ENCODE data around the gene TTC19.
"Not testable (repeated sequence)": the region's sequence is repeated elsewhere in the genome, so short reads cannot be mapped to it uniquely, and the experiment has no call there.

Gene TTC19

DNA sequence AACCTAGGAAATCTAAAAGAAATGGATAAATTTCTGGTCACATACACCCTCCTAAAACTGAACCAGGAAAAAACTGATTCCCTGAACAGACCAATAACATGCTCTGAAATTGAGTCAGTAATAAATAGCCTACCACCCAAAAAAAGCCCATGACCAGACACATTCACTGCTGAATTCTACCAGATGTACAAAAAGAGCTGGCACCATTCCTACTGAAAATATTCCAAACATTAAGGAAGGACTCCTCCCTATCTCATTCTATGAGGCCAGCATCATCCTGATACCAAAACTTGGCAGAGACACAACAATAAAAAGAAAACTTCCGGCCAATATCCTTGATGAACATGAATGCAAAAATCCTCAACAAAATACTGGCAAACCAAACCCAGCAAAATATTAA, 52.9 kb downstream of the TTC19 start:
- H3K27ac ChIP-seq (ENCODE audit: low read depth, low read length), result no peak overlapping the region

DNA sequence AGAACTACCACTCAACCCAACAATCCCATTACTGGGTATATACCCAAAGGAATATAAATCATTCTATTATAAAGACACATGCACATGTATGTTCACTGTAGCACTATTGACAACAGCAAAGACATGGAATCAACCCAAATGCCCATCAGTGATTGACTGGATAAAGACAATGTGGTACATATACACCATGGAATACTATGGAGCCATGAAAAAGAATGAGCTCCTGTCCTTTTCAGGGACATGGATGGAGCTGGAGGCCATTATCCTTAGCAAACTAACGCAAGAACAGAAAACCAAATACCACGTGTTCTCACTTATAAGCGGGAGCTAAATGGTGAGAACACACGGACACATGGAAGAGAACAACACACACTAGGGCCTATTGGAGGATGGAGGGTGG, 55.5 kb downstream of the TTC19 start:
- peaks cover 24 to 89% of the 10 kb centered on the region in 2 donors for H3K36me3 ChIP-seq (ENCODE audit: control insufficient read depth in 1 of 2, insufficient read depth in 2 of 2, low read length in 2 of 2)
- H3K4me3 ChIP-seq (ENCODE audit: low read depth in 1 of 2, low read length in 2 of 2); H3K27ac ChIP-seq (ENCODE audit: low read depth, low read length); H3K9ac ChIP-seq (ENCODE audit: low read depth in 1 of 2, low read length in 2 of 2); H3K9me3 ChIP-seq (ENCODE audit: control insufficient read depth in 1 of 2, low read length in 2 of 2); H3K27me3 ChIP-seq (ENCODE audit: control insufficient read depth in 1 of 2, insufficient read depth in 2 of 2, low read length in 2 of 2); H3K4me1 ChIP-seq (ENCODE audit: control insufficient read depth in 1 of 2, insufficient read depth in 2 of 2, low read length in 2 of 2): not testable (repeated sequence)

More for the DNA sequence above, 52.9 kb downstream of the TTC19 start:
- Histone ChIP-seq H3K4me1 (ENCODE audit: control insufficient read depth in 1 of 2, insufficient read depth in 2 of 2, low read length in 2 of 2) (no peaks in the 10 kb centered on the region), H3K9me3 (ENCODE audit: control insufficient read depth in 1 of 2, low read length in 2 of 2) (no peaks in the 10 kb centered on the region), H3K36me3 (ENCODE audit: control insufficient read depth in 1 of 2, insufficient read depth in 2 of 2, low read length in 2 of 2) (peaks cover 25 to 81% of the 10 kb centered on the region in 2 donors), H3K27me3 (ENCODE audit: control insufficient read depth in 1 of 2, insufficient read depth in 2 of 2, low read length in 2 of 2) (no peaks in the 10 kb centered on the region), H3K9ac (ENCODE audit: low read depth in 1 of 2, low read length in 2 of 2) (no peak overlapping the region), H3K4me3 (ENCODE audit: low read depth in 1 of 2, low read length in 2 of 2) (no peak overlapping the region)

- no peaks in the 10 kb centered on the region for H3K4me1 ChIP-seq (ENCODE audit: control insufficient read depth in 1 of 2, insufficient read depth in 2 of 2, low read length in 2 of 2)
- H3K4me3 ChIP-seq (ENCODE audit: low read depth in 1 of 2, low read length in 2 of 2), result no peak overlapping the region
- no peak overlapping the region for H3K27ac ChIP-seq (ENCODE audit: low read depth, low read length)
- H3K9ac ChIP-seq (ENCODE audit: low read depth in 1 of 2, low read length in 2 of 2), result no peak overlapping the region
- H3K9me3 ChIP-seq (ENCODE audit: control insufficient read depth in 1 of 2, low read length in 2 of 2), result no peaks in the 10 kb centered on the region
- no peaks in the 10 kb centered on the region for H3K27me3 ChIP-seq (ENCODE audit: control insufficient read depth in 1 of 2, insufficient read depth in 2 of 2, low read length in 2 of 2)
- H3K36me3 ChIP-seq (ENCODE audit: control insufficient read depth in 1 of 2, insufficient read depth in 2 of 2, low read length in 2 of 2), result peaks cover 69 to 95% of the 10 kb centered on the region in 2 donors
Measured at GRCh38 chr17:16061631-16062030, 62.0 kb downstream of the TTC19 start.

GRCh38 chr17:16066125-16066524, 66.5 kb downstream of the TTC19 start:
- Histone ChIP-seq H3K27ac (ENCODE audit: low read depth, low read length) (no peak overlapping the region), H3K9ac (ENCODE audit: low read depth in 1 of 2, low read length in 2 of 2) (no peak overlapping the region), H3K36me3 (ENCODE audit: control insufficient read depth in 1 of 2, insufficient read depth in 2 of 2, low read length in 2 of 2) (peaks cover 69 to 90% of the 10 kb centered on the region in 2 donors), H3K4me1 (ENCODE audit: control insufficient read depth in 1 of 2, insufficient read depth in 2 of 2, low read length in 2 of 2) (no peaks in the 10 kb centered on the region), H3K27me3 (ENCODE audit: control insufficient read depth in 1 of 2, insufficient read depth in 2 of 2, low read length in 2 of 2) (no peaks in the 10 kb centered on the region), H3K9me3 (ENCODE audit: control insufficient read depth in 1 of 2, low read length in 2 of 2) (no peaks in the 10 kb centered on the region), H3K4me3 (ENCODE audit: low read depth in 1 of 2, low read length in 2 of 2) (no peak overlapping the region)

GRCh38 chr17:16068323-16068722, 68.7 kb downstream of the TTC19 start:
- Histone ChIP-seq H3K27ac (ENCODE audit: low read depth, low read length) (no peak overlapping the region), H3K27me3 (ENCODE audit: control insufficient read depth in 1 of 2, insufficient read depth in 2 of 2, low read length in 2 of 2) (no peaks in the 10 kb centered on the region), H3K9ac (ENCODE audit: low read depth in 1 of 2, low read length in 2 of 2) (no peak overlapping the region), H3K4me1 (ENCODE audit: control insufficient read depth in 1 of 2, insufficient read depth in 2 of 2, low read length in 2 of 2) (no peaks in the 10 kb centered on the region), H3K9me3 (ENCODE audit: control insufficient read depth in 1 of 2, low read length in 2 of 2) (no peaks in the 10 kb centered on the region), H3K4me3 (ENCODE audit: low read depth in 1 of 2, low read length in 2 of 2) (no peak overlapping the region), H3K36me3 (ENCODE audit: control insufficient read depth in 1 of 2, insufficient read depth in 2 of 2, low read length in 2 of 2) (peaks cover 56 to 85% of the 10 kb centered on the region in 2 donors)

DNA sequence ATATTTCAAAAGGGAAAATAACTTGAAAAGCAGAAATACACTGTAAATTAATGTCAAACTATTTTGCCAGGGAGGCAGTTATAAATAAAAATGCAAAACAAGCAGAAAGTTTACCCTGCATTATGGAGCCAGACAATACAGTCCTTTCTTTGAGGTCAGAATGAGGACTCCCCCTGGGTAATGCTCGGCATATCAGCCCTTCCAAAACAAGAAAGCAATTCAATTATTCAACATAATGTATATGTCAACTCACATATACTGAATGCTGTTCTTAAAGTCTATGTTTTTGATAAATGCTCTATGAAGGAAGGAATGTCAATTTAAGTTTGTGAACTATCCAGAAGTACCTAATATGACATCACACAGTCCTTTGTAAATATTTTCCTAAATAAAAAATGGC, 72.4 kb downstream of the TTC19 start:
- H3K9ac ChIP-seq (ENCODE audit: low read depth in 1 of 2, low read length in 2 of 2), result no peak overlapping the region
- H3K4me1 ChIP-seq (ENCODE audit: control insufficient read depth in 1 of 2, insufficient read depth in 2 of 2, low read length in 2 of 2), result no peaks in the 10 kb centered on the region
- no peak overlapping the region for H3K27ac ChIP-seq (ENCODE audit: low read depth, low read length)
- peaks cover 50 to 83% of the 10 kb centered on the region in 2 donors for H3K36me3 ChIP-seq (ENCODE audit: control insufficient read depth in 1 of 2, insufficient read depth in 2 of 2, low read length in 2 of 2)
- no peaks in the 10 kb centered on the region for H3K9me3 ChIP-seq (ENCODE audit: control insufficient read depth in 1 of 2, low read length in 2 of 2)
- no peak overlapping the region for H3K4me3 ChIP-seq (ENCODE audit: low read depth in 1 of 2, low read length in 2 of 2)
- H3K27me3 ChIP-seq (ENCODE audit: control insufficient read depth in 1 of 2, insufficient read depth in 2 of 2, low read length in 2 of 2), result no peaks in the 10 kb centered on the region

- Histone ChIP-seq H3K27ac (ENCODE audit: low read depth, low read length) (no peak overlapping the region), H3K4me1 (ENCODE audit: control insufficient read depth in 1 of 2, insufficient read depth in 2 of 2, low read length in 2 of 2) (no peaks in the 10 kb centered on the region), H3K9ac (ENCODE audit: low read depth in 1 of 2, low read length in 2 of 2) (no peak overlapping the region), H3K36me3 (ENCODE audit: control insufficient read depth in 1 of 2, insufficient read depth in 2 of 2, low read length in 2 of 2) (peaks cover 52 to 84% of the 10 kb centered on the region in 2 donors), H3K4me3 (ENCODE audit: low read depth in 1 of 2, low read length in 2 of 2) (no peak overlapping the region), H3K9me3 (ENCODE audit: control insufficient read depth in 1 of 2, low read length in 2 of 2) (no peaks in the 10 kb centered on the region), H3K27me3 (ENCODE audit: control insufficient read depth in 1 of 2, insufficient read depth in 2 of 2, low read length in 2 of 2) (no peaks in the 10 kb centered on the region)
Measured at GRCh38 chr17:16073845-16074244, 74.2 kb downstream of the TTC19 start.

GRCh38 chr17:16074423-16074822, 74.8 kb downstream of the TTC19 start:
- no peak overlapping the region for H3K4me3 ChIP-seq (ENCODE audit: low read depth in 1 of 2, low read length in 2 of 2)
- no peaks in the 10 kb centered on the region for H3K9me3 ChIP-seq (ENCODE audit: control insufficient read depth in 1 of 2, low read length in 2 of 2)
- H3K9ac ChIP-seq (ENCODE audit: low read depth in 1 of 2, low read length in 2 of 2), result no peak overlapping the region
- H3K4me1 ChIP-seq (ENCODE audit: control insufficient read depth in 1 of 2, insufficient read depth in 2 of 2, low read length in 2 of 2), result no peaks in the 10 kb centered on the region
- no peak overlapping the region for H3K27ac ChIP-seq (ENCODE audit: low read depth, low read length)
- no peaks in the 10 kb centered on the region for H3K27me3 ChIP-seq (ENCODE audit: control insufficient read depth in 1 of 2, insufficient read depth in 2 of 2, low read length in 2 of 2)
- peaks cover 50 to 84% of the 10 kb centered on the region in 2 donors for H3K36me3 ChIP-seq (ENCODE audit: control insufficient read depth in 1 of 2, insufficient read depth in 2 of 2, low read length in 2 of 2)

GRCh38 chr17:16075949-16076348, 76.3 kb downstream of the TTC19 start:
- Histone ChIP-seq H3K27ac (ENCODE audit: low read depth, low read length) (no peak overlapping the region), H3K4me1 (ENCODE audit: control insufficient read depth in 1 of 2, insufficient read depth in 2 of 2, low read length in 2 of 2) (no peaks in the 10 kb centered on the region), H3K9ac (ENCODE audit: low read depth in 1 of 2, low read length in 2 of 2) (no peak overlapping the region), H3K9me3 (ENCODE audit: control insufficient read depth in 1 of 2, low read length in 2 of 2) (no peaks in the 10 kb centered on the region), H3K36me3 (ENCODE audit: control insufficient read depth in 1 of 2, insufficient read depth in 2 of 2, low read length in 2 of 2) (peaks cover 46 to 80% of the 10 kb centered on the region in 2 donors), H3K27me3 (ENCODE audit: control insufficient read depth in 1 of 2, insufficient read depth in 2 of 2, low read length in 2 of 2) (no peaks in the 10 kb centered on the region), H3K4me3 (ENCODE audit: low read depth in 1 of 2, low read length in 2 of 2) (no peak overlapping the region)
